Thoracic aorta (tissue), 2 donors: ENCODE results near the gene SSPN. TPM values are rescaled to one million over a fixed set of nuclear protein-coding genes. Genes with fewer than 3 reads are reported as not detected.

Source experiments
- ATAC-seq: fragments of 150-250 bp; one replicate; pipeline ENCODE4 v1.8.0; 2017; ENCODE audit warnings: low read depth; ENCODE audit not compliant: insufficient number of reproducible peaks, low FRiP score
- DNase-seq: peaks from one replicate; pipeline ENCODE4 v3.0.0-alpha.2; 2020; ENCODE audit warnings: low spot score
- H3K27ac ChIP-seq, 2 donors: fragments of 200-600 bp; sonication (generic); 1 replicate in 1 of 2; 2 replicates in 1 of 2; pipeline ENCODE4 v1.5.1; 2016; ENCODE audit warnings: mild to moderate bottlenecking in 2 of 2, moderate library complexity in 2 of 2
- H3K27me3 ChIP-seq: fragments of 200-600 bp; sonication (generic); replicated peaks from 2 replicates; pipeline ENCODE4 v1.6.0; 2016; ENCODE audit warnings: mild to moderate bottlenecking; ENCODE audit not compliant: insufficient read depth
- H3K36me3 ChIP-seq: fragments of 200-600 bp; sonication (generic); one replicate; pipeline ENCODE4 v1.5.1; 2016
- H3K4me1 ChIP-seq, 2 donors: fragments of 200-600 bp; sonication (generic); 1 replicate in 1 of 2; 2 replicates in 1 of 2; pipeline versions ENCODE4 v1.5.1 to v1.6.0; 2016; ENCODE audit warnings: low read depth in 2 of 2, mild to moderate bottlenecking in 1 of 2; ENCODE audit not compliant: control insufficient read depth in 1 of 2
- H3K4me3 ChIP-seq: fragments of 200-600 bp; sonication (generic); 2 replicates; pipeline ENCODE4 v1.5.1; 2016; ENCODE audit warnings: mild to moderate bottlenecking
- H3K9me3 ChIP-seq: fragments of 200-600 bp; sonication (generic); 2 replicates; pipeline ENCODE4 v1.5.1; 2016
- total RNA-seq, 2 donors: library from RNA; depleted of rRNA; stranded (reverse); fragments of >200 nt; gene quantifications; one replicate each; pipeline versions ENCODE4 v1.1.0 to v1.2.3, GENCODE V29; 2016
- TF ChIP-seq, protein P1 (sequence below): fragments of 200-600 bp; sonication (generic); IDR thresholded peaks from one replicate; pipeline ENCODE4 v1.5.1; 2019; ENCODE audit warnings: antibody characterized with exemption

Gene SSPN
- total RNA-seq, 2 donors from 2014 or later: 36.7 to 50.9 TPM

DNA sequence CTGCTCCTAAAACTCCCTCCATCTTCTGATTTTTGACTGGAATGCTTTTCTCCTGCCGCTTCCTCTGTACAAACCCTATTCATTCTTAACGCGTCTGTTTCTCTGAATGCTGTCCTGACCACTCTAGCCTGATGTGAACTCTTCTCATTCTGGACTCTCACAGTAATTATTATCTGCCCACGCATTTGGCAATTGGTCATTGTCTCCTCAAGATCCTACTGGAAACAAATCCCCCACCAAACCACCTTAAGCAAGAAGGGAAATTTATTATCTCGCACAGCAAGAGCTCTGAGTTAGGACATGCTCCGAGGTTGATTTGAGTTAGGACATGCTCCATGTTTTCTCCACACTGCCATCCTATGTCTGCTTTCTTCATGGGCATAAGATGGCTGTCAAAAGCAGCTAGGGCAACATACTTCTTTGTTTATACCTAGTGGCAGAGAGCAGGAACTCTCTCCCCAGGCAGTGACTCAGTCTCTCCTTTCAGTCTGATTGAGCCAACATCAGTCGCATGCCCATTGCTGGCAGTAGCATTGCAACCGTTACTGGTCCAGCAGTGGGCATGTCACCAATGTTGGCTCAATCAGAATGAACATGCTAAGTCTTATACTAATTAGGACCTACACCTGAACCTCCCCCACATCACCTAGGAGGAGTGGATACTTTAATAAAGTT lies 102.2 kb downstream of the SSPN start:
- ATAC-seq (no peak), DNase-seq (no peak)
- Histone ChIP-seq H3K27ac (peak overlapping the region in 1 of 2 donors; percentile 64), H3K36me3 (no peaks in the 10 kb centered on the region), H3K4me3 (no peak overlapping the region), H3K27me3 (no peaks in the 10 kb centered on the region), H3K9me3 (no peaks in the 10 kb centered on the region), H3K4me1 (peaks cover 10 to 18% of the 10 kb centered on the region in 2 donors)
- TF ChIP-seq, protein P1, sequence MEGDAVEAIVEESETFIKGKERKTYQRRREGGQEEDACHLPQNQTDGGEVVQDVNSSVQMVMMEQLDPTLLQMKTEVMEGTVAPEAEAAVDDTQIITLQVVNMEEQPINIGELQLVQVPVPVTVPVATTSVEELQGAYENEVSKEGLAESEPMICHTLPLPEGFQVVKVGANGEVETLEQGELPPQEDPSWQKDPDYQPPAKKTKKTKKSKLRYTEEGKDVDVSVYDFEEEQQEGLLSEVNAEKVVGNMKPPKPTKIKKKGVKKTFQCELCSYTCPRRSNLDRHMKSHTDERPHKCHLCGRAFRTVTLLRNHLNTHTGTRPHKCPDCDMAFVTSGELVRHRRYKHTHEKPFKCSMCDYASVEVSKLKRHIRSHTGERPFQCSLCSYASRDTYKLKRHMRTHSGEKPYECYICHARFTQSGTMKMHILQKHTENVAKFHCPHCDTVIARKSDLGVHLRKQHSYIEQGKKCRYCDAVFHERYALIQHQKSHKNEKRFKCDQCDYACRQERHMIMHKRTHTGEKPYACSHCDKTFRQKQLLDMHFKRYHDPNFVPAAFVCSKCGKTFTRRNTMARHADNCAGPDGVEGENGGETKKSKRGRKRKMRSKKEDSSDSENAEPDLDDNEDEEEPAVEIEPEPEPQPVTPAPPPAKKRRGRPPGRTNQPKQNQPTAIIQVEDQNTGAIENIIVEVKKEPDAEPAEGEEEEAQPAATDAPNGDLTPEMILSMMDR: no peak

DNA sequence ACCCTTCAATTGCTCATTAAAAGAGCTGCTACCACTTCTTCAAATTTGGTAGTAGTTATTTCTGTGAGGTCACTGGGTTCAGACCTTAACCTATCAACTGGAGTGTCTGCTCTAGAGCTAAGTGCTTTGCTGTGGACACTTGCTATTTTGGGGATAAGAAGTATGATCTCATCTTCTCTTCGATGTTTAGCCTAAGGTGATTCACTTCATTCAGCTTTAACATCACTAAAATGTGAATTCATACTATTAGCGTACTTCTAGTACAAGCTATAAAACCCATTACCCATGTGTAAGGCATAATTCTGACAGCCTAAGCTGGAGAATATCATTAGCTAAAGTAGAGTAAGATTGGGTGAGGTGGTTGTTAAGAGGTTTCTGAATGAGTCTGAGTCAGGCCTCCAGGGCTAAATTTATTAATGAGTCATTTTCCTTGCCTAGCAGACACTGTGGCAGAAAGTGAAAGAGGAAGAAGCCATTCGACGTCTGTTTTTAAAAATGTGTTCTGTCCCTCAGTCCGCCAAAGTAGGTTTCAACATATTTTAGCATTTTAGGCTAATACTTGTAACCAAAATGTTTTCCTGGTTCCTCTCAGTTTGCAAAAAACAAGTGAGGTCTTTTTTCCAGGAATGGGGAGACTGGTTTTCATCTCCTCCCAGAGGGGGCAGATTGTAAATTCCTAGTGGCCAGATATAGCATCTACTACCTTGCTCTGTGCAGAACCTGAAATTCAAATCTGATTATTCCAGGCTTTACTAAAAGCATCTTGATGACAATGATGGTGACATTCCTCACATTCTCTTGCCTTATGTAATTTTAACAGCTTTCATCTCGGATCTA lies 103.6 kb downstream of the SSPN start:
- TF ChIP-seq, protein P1: peak; percentile 53
- no peak for DNase-seq

DNA sequence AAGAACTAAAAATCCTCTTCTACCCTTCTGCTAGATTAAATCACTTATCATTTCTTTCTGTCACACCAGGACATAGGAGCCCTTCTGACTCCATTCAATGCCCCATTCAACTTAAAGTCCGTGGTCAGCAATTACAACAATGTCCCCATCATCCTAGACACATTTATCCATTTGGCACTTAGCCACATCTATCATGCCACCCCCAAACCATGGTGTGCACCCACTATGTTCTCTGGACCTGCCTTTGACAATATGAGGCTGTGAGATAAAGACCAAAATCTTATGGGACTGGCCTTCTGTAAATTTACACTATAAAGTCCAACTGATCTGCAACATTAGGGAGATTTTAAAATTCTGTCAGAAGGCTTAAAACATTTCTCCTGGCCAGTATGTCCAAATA lies 104.4 kb downstream of the SSPN start:
- ATAC-seq (no peak), DNase-seq (no peak)
- Histone ChIP-seq H3K4me3 (no peak overlapping the region), H3K27ac (peak overlapping the region; percentile 64 to 65), H3K36me3 (no peaks in the 10 kb centered on the region), H3K9me3 (no peaks in the 10 kb centered on the region), H3K4me1 (peaks cover 10 to 18% of the 10 kb centered on the region in 2 donors), H3K27me3 (no peaks in the 10 kb centered on the region)
- TF ChIP-seq, protein P1: no peak

More for the DNA sequence above, 103.6 kb downstream of the SSPN start:
- Histone ChIP-seq H3K27ac (peak overlapping the region; percentile 64 to 65), H3K4me1 (peaks cover 10 to 18% of the 10 kb centered on the region in 2 donors), H3K4me3 (peak overlapping the region; percentile 50), H3K9me3 (no peaks in the 10 kb centered on the region), H3K27me3 (no peaks in the 10 kb centered on the region), H3K36me3 (no peaks in the 10 kb centered on the region)
- ATAC-seq: peak; percentile 88

Other genes starting within 250 kb of the SSPN start
- gene RASSF8, start 236.9 kb upstream of the SSPN start, total RNA-seq: 10 to 100 TPM; 47.9 to 86.6 TPM
- 10 to 100 TPM in 1 of 2 donors, 1 to 10 TPM in 1; 7.5 to 29.8 TPM for gene BHLHE41, start 70.5 kb upstream of the SSPN start, total RNA-seq